ENCODE measurements around the gene UNC45B.

GRCh38 chr17:35188111-35188510 is 40.5 kb downstream of the UNC45B start:
- TF ChIP-seq CTCF (IDR thresholded peaks at IDR 0.05) (no peak), EZH2 (IDR thresholded peaks at IDR 0.05; ENCODE audit: borderline replicate concordance, insufficient read depth, low read depth, low read length, poor library complexity, severe bottlenecking) (no peak)

All from B cell (primary cell).